Measurements from ENCODE around the gene ARID4B. TPM values are rescaled to one million over a fixed set of nuclear protein-coding genes. Genes with fewer than 3 reads are reported as not detected.
A peak's percentile ranks its signal among the peaks of the same experiment; 100 is the strongest.
"Not testable (repeated sequence)": the region's sequence is repeated elsewhere in the genome, so short reads cannot be mapped to it uniquely, and the experiment has no call there.

The ARID4B gene
- total and polyA plus RNA-seq, 7 donors: 8.1 to 41.7 (median 30.1) TPM

GRCh38 chr1:235313262-235313661 is 14.7 kb downstream of the ARID4B start:
- H3K4me3 ChIP-seq: no peak overlapping the region

GRCh38 chr1:235309206-235309605 is 18.8 kb downstream of the ARID4B start:
- WGBS, 2 donors: 96% methylated on average over 32 of the region's 32 CpGs

More at GRCh38 chr1:235313262-235313661, 14.7 kb downstream of the ARID4B start:
- peaks cover 0 to 49% (median 37%) of the 10 kb centered on the region in 4 donors for H3K4me1 ChIP-seq
- DNase-seq: no peak
- 70 to 80% methylated on average over 6 of the region's 6 CpGs for WGBS, 2 donors
- intact Hi-C loops (cut with DNase I): no loop called here
- no peak overlapping the region for H3K27ac ChIP-seq
- TF ChIP-seq EP300 (IDR thresholded peaks at IDR 0.05) (no peak), CTCF (IDR thresholded peaks at IDR 0.05) (no peak), POLR2AphosphoS5 (IDR thresholded peaks at IDR 0.05) (no peak), POLR2A (IDR thresholded peaks at IDR 0.05) (no peak)
- H3K9me3 ChIP-seq: no peaks in the 10 kb centered on the region
- no peaks in the 10 kb centered on the region for H3K27me3 ChIP-seq
- H3K36me3 ChIP-seq: peaks cover 0 to 2% (median 0%) of the 10 kb centered on the region in 4 donors

GRCh38 chr1:235307158-235308124 is 20.5 kb downstream of the ARID4B start:
- H3K27me3 ChIP-seq: no peaks in the 10 kb centered on the region
- no peaks in the 10 kb centered on the region for H3K36me3 ChIP-seq
- TF ChIP-seq POLR2AphosphoS5 (IDR thresholded peaks at IDR 0.05): no peak
- no peak for TF ChIP-seq CTCF (IDR thresholded peaks at IDR 0.05)
- no peak for TF ChIP-seq EP300 (IDR thresholded peaks at IDR 0.05)
- no peak for TF ChIP-seq POLR2A (IDR thresholded peaks at IDR 0.05)
- WGBS, 2 donors: 87 to 88% methylated on average over 7 of the region's 7 CpGs
- intact Hi-C loops (cut with DNase I): no loop called here
- no peak overlapping the region for H3K4me3 ChIP-seq
- peaks cover 0 to 60% (median 45%) of the 10 kb centered on the region in 4 donors for H3K4me1 ChIP-seq
- H3K9me3 ChIP-seq: no peaks in the 10 kb centered on the region
- H3K27ac ChIP-seq: peak overlapping the region in 2 of 4 donors; percentile 22 to 30
- DNase-seq: no peak

More at GRCh38 chr1:235309206-235309605, 18.8 kb downstream of the ARID4B start:
- H3K9me3 ChIP-seq; DNase-seq; H3K27ac ChIP-seq; H3K27me3 ChIP-seq; H3K36me3 ChIP-seq; intact Hi-C loops (cut with DNase I); H3K4me3 ChIP-seq: not testable (repeated sequence)
- H3K4me1 ChIP-seq: peaks cover 0 to 69% (median 54%) of the 10 kb centered on the region in 4 donors

GRCh38 chr1:235304549-235305451 is 23.2 kb downstream of the ARID4B start:
- no peaks in the 10 kb centered on the region for H3K27me3 ChIP-seq
- H3K36me3 ChIP-seq: no peaks in the 10 kb centered on the region
- DNase-seq: no peak
- TF ChIP-seq CTCF (IDR thresholded peaks at IDR 0.05) (no peak), POLR2A (IDR thresholded peaks at IDR 0.05) (no peak), POLR2AphosphoS5 (IDR thresholded peaks at IDR 0.05) (no peak), EP300 (IDR thresholded peaks at IDR 0.05) (no peak)
- no peak overlapping the region for H3K4me3 ChIP-seq
- H3K9me3 ChIP-seq: no peaks in the 10 kb centered on the region
- WGBS, 2 donors: 46 to 74% methylated on average over 6 of the region's 6 CpGs
- peaks cover 0 to 50% (median 42%) of the 10 kb centered on the region in 4 donors for H3K4me1 ChIP-seq
- intact Hi-C loops (cut with DNase I): no loop called here
- H3K27ac ChIP-seq: peak overlapping the region in 1 of 4 donors; percentile 7

Data from sigmoid colon (tissue), 7 donors.